ENCODE measurements around the gene DPPA5.

DNA sequence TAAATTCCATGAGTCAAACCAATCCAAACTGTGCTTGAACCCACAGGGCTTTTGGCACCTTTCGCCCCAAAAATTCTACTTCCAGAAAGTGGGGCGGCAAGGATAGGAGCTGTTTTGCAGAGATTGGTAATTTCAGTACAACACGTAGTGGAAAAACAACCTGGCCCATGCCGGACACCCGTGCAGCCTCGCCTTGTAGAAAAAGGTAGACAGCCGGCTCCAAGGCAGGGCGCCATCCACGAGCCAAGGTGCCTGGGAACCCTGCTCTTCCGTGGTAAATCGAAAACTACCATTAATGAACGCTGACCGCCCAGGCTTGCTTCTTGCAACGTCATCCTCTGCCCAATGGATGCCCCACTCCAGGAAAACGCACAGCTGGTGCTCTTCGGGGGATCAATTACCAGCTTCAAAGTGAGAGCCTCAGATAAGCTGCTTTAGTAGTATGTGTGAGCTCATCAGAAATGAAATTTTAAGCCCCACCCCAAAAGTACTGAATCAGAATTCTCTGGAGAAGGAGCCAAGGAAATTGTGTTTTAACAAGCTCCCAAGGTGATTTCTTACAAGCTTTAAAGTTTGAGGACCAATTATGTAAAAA, 13.8 kb upstream of the DPPA5 start:
- TF ChIP-seq CTCF (IDR thresholded peaks at IDR 0.05; ENCODE audit: low read depth, low read length), result no peak
- no peak for TF ChIP-seq EZH2phosphoT487 (IDR thresholded peaks at IDR 0.05; ENCODE audit: low read depth)

Data from OCI-LY3 (cell line).